CD14-positive monocyte (primary cell): ENCODE data around the gene MED27. TPM values are rescaled to one million over a fixed set of nuclear protein-coding genes. Genes with fewer than 3 reads are reported as not detected.

Experiments
- DNase-seq, 3 donors: peaks; one replicate each; pipeline ENCODE4 v3.0.0-alpha.2; 2011 to 2022
- H2AFZ ChIP-seq: 2 replicates; pipeline ENCODE4 v1.6.0; 2012; ENCODE audit warnings: mild to moderate bottlenecking, low read depth, low read length, inconsistent platforms; ENCODE audit not compliant: insufficient read depth, poor library complexity, severe bottlenecking
- H3K27ac ChIP-seq, 2 donors: 1 replicate in 1 of 2; 2 replicates in 1 of 2; pipeline ENCODE4 v1.5.1; 2012 to 2013; ENCODE audit warnings: low read length in 2 of 2, control low read depth in 1 of 2, inconsistent platforms in 1 of 2, low read depth in 1 of 2, mild to moderate bottlenecking in 1 of 2
- H3K27me3 ChIP-seq, 2 donors: one replicate each; pipeline versions ENCODE4 v1.6.0 to v1.6.1; 2011 to 2013; ENCODE audit warnings: low read length in 2 of 2; ENCODE audit not compliant: control insufficient read depth in 2 of 2, insufficient read depth in 2 of 2
- H3K36me3 ChIP-seq, 2 donors: replicated peaks in 1 of 2; 1 replicate in 1 of 2; 2 replicates in 1 of 2; pipeline versions ENCODE4 v1.5.1 to v1.6.1; 2012 to 2013; ENCODE audit warnings: low read length in 2 of 2, control low read depth in 1 of 2, inconsistent platforms in 1 of 2, mild to moderate bottlenecking in 1 of 2; ENCODE audit not compliant: insufficient read depth in 2 of 2, control insufficient read depth in 1 of 2
- H3K4me1 ChIP-seq, 2 donors: 1 replicate in 1 of 2; 2 replicates in 1 of 2; pipeline versions ENCODE4 v1.5.1 to v1.6.1; 2012 to 2013; ENCODE audit warnings: low read length in 2 of 2, control low read depth in 1 of 2, inconsistent platforms in 1 of 2, mild to moderate bottlenecking in 1 of 2, moderate library complexity in 1 of 2; ENCODE audit not compliant: insufficient read depth in 2 of 2, control insufficient read depth in 1 of 2
- H3K4me2 ChIP-seq: replicated peaks from 2 replicates; pipeline ENCODE3; 2012; ENCODE audit warnings: low read length, moderate library complexity, mild to moderate bottlenecking; ENCODE audit not compliant: poor library complexity, severe bottlenecking; ENCODE audit errors: extremely low read depth
- H3K4me3 ChIP-seq, 3 experiments: fragments of 200-600 bp in 1 of 3; sonication (generic) in 1 of 3; replicated peaks in 1 of 3; 1 replicate in 2 of 3; 2 replicates in 1 of 3; pipeline ENCODE4 v1.5.1; 2011 to 2013; ENCODE audit warnings: low read length in 3 of 3, mild to moderate bottlenecking in 3 of 3, control low read depth in 2 of 3, low read depth in 2 of 3, inconsistent platforms in 1 of 3, moderate library complexity in 1 of 3
- H3K79me2 ChIP-seq: 2 replicates; pipeline ENCODE4 v1.6.0; 2012; ENCODE audit warnings: mild to moderate bottlenecking, control low read depth, inconsistent platforms, low read length, moderate library complexity; ENCODE audit not compliant: insufficient read depth
- H3K9ac ChIP-seq: 2 replicates; pipeline ENCODE4 v1.6.0; 2017; ENCODE audit warnings: low read length, mild to moderate bottlenecking; ENCODE audit not compliant: insufficient read depth, poor library complexity, severe bottlenecking
- H3K9me3 ChIP-seq, 2 donors: replicated peaks in 1 of 2; 1 replicate in 1 of 2; 2 replicates in 1 of 2; pipeline versions ENCODE4 v1.5.1 to v1.6.1; 2012 to 2013; ENCODE audit warnings: low read length in 2 of 2, control low read depth in 1 of 2; ENCODE audit not compliant: control insufficient read depth in 1 of 2, insufficient read depth in 1 of 2
- H4K20me1 ChIP-seq: 2 replicates; pipeline ENCODE4 v1.6.0; 2012; ENCODE audit warnings: mild to moderate bottlenecking, low read length, control low read depth, moderate library complexity; ENCODE audit not compliant: insufficient read depth
- H3K27ac Mint-ChIP-seq, 7 donors: one replicate each; pipeline ENCODE4 v1.8.0; 2020; ENCODE audit warnings: mild to moderate bottlenecking in 7 of 7, mixed read lengths in 7 of 7, moderate library complexity in 6 of 7, inconsistent platforms in 2 of 7
- H3K27me3 Mint-ChIP-seq, 3 donors: one replicate each; pipeline ENCODE4 v1.8.0; 2021 to 2022; ENCODE audit warnings: low read depth in 3 of 3, mild to moderate bottlenecking in 3 of 3, mixed read lengths in 3 of 3, moderate library complexity in 3 of 3, inconsistent platforms in 1 of 3
- H3K36me3 Mint-ChIP-seq, 2 donors: one replicate each; pipeline ENCODE4 v1.8.0; 2020; ENCODE audit warnings: mixed read lengths in 2 of 2, inconsistent platforms in 1 of 2, mild to moderate bottlenecking in 1 of 2
- H3K4me1 Mint-ChIP-seq: one replicate; pipeline ENCODE4 v1.8.0; 2020; ENCODE audit warnings: mild to moderate bottlenecking, mixed read lengths
- H3K4me3 Mint-ChIP-seq, 2 donors: one replicate each; pipeline ENCODE4 v1.8.0; 2020; ENCODE audit warnings: mild to moderate bottlenecking in 2 of 2, mixed read lengths in 2 of 2, moderate library complexity in 1 of 2
- H3K9me3 Mint-ChIP-seq, 7 donors: one replicate each; pipeline ENCODE4 v1.8.0; 2020 to 2022; ENCODE audit warnings: mixed read lengths in 7 of 7, mild to moderate bottlenecking in 6 of 7, moderate library complexity in 6 of 7, inconsistent platforms in 2 of 7
- WGBS: methylation state at CpG from one replicate; pipeline ENCODE4 v1.1.5; 2013; ENCODE audit warnings: missing lambda C conversion rate; ENCODE audit not compliant: insufficient coverage; 5-methylcytosine and 5-hydroxymethylcytosine counted together
- intact Hi-C, 2 donors: fragments of 100-400 bp; cut with micrococcal nuclease; formaldehyde crosslinking; loops; one replicate each; pipeline versions ENCODE4 v1.15.0 to v1.15.1; 2023
- polyA plus RNA-seq, 3 donors: library from polyadenylated mRNA; depleted of rRNA in 1 of 3; unstranded in 2 of 3; stranded (reverse) in 1 of 3; fragments of 300-500 nt in 2 of 3; fragments of >200 nt in 1 of 3; fragmentation: Illumina TruSeq in 2 of 3; gene quantifications; 1 replicate in 2 of 3; 2 replicates in 1 of 3; pipeline ENCODE4 v1.2.3, GENCODE V29; 2012 to 2021
- TF ChIP-seq, protein P1 (sequence below): fragments of 200-600 bp; IDR thresholded peaks from one replicate; pipeline ENCODE4 v1.8.0; 2022; ENCODE audit warnings: antibody characterized with exemption, mild to moderate bottlenecking

Gene MED27
- polyA plus RNA-seq, 3 donors: 14.0 to 26.9 (median 25.8) TPM

DNA sequence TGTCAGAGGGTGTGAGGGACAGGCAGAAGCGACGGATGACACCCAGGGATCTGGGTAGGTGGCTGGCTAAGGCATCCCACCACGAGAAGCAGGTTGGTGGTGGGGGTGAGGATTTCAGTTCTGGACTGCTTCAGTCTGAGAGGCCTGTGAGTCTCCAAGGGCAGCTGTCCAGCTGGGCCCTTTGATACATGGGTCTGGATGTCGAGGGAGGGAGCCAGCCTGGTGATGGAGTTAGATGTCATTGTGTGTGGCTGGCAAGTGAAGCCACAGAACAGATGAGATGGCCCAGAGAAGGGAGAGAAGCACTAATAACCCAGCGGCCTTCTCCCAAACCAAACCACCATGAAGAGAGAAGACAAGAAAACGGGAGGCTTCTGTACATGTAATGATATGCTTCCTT is 11.1 kb downstream of the MED27 start:
- H3K36me3 ChIP-seq: peaks cover 30 to 75% of the 10 kb centered on the region in 2 donors
- H3K27me3 Mint-ChIP-seq: peaks cover 0 to 3% (median 0%) of the 10 kb centered on the region in 3 donors
- no peaks in the 10 kb centered on the region for H3K27me3 ChIP-seq
- no peak overlapping the region for H3K4me3 ChIP-seq
- H3K9ac ChIP-seq: no peak overlapping the region
- DNase-seq: no peak
- H3K4me2 ChIP-seq: no peak overlapping the region
- H3K9me3 Mint-ChIP-seq: no peaks in the 10 kb centered on the region
- H3K27ac ChIP-seq: no peak overlapping the region
- H3K27ac Mint-ChIP-seq: no peak overlapping the region
- H3K4me1 ChIP-seq: no peaks in the 10 kb centered on the region
- H3K9me3 ChIP-seq: no peaks in the 10 kb centered on the region
- intact Hi-C loops: no loop called here
- no peak overlapping the region for H3K4me3 Mint-ChIP-seq
- H4K20me1 ChIP-seq: peaks cover 26% of the 10 kb centered on the region
- TF ChIP-seq, protein P1, sequence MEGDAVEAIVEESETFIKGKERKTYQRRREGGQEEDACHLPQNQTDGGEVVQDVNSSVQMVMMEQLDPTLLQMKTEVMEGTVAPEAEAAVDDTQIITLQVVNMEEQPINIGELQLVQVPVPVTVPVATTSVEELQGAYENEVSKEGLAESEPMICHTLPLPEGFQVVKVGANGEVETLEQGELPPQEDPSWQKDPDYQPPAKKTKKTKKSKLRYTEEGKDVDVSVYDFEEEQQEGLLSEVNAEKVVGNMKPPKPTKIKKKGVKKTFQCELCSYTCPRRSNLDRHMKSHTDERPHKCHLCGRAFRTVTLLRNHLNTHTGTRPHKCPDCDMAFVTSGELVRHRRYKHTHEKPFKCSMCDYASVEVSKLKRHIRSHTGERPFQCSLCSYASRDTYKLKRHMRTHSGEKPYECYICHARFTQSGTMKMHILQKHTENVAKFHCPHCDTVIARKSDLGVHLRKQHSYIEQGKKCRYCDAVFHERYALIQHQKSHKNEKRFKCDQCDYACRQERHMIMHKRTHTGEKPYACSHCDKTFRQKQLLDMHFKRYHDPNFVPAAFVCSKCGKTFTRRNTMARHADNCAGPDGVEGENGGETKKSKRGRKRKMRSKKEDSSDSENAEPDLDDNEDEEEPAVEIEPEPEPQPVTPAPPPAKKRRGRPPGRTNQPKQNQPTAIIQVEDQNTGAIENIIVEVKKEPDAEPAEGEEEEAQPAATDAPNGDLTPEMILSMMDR: no peak
- H3K79me2 ChIP-seq: peaks cover 4% of the 10 kb centered on the region
- 94% methylated on average over 3 of the region's 6 CpGs for WGBS
- peaks cover 56 to 81% of the 10 kb centered on the region in 2 donors for H3K36me3 Mint-ChIP-seq
- no peak overlapping the region for H2AFZ ChIP-seq
- no peaks in the 10 kb centered on the region for H3K4me1 Mint-ChIP-seq

- Histone ChIP-seq H3K27me3 (no peaks in the 10 kb centered on the region), H3K79me2 (peaks cover 3% of the 10 kb centered on the region), H3K27ac (no peak overlapping the region), H4K20me1 (peaks cover 26% of the 10 kb centered on the region), H3K9ac (no peak overlapping the region), H3K9me3 (no peaks in the 10 kb centered on the region), H3K36me3 (peaks cover 14 to 54% of the 10 kb centered on the region in 2 donors), H3K4me1 (no peaks in the 10 kb centered on the region), H2AFZ (no peak overlapping the region), H3K4me3 (no peak overlapping the region), H3K4me2 (no peak overlapping the region)
- DNase-seq: no peak
- Mint-ChIP-seq H3K9me3 (no peaks in the 10 kb centered on the region), H3K4me1 (peaks cover 8% of the 10 kb centered on the region), H3K36me3 (peaks cover 37 to 71% of the 10 kb centered on the region in 2 donors), H3K27me3 (peaks cover 0 to 3% (median 0%) of the 10 kb centered on the region in 3 donors), H3K27ac (no peak overlapping the region), H3K4me3 (no peak overlapping the region)
- intact Hi-C loops: no loop called here
- WGBS: 89% methylated on average over 1 of the region's 3 CpGs
- TF ChIP-seq, protein P1: no peak
Observed at GRCh38 chr9:132066511-132066910, 13.2 kb downstream of the MED27 start.
